ENCODE measurements around the gene PHACTR1.

- no peak for TF ChIP-seq USF2 (IDR thresholded peaks at IDR 0.05)
- TF ChIP-seq, protein P1, sequence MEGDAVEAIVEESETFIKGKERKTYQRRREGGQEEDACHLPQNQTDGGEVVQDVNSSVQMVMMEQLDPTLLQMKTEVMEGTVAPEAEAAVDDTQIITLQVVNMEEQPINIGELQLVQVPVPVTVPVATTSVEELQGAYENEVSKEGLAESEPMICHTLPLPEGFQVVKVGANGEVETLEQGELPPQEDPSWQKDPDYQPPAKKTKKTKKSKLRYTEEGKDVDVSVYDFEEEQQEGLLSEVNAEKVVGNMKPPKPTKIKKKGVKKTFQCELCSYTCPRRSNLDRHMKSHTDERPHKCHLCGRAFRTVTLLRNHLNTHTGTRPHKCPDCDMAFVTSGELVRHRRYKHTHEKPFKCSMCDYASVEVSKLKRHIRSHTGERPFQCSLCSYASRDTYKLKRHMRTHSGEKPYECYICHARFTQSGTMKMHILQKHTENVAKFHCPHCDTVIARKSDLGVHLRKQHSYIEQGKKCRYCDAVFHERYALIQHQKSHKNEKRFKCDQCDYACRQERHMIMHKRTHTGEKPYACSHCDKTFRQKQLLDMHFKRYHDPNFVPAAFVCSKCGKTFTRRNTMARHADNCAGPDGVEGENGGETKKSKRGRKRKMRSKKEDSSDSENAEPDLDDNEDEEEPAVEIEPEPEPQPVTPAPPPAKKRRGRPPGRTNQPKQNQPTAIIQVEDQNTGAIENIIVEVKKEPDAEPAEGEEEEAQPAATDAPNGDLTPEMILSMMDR (IDR thresholded peaks at IDR 0.05), result no peak
- TF ChIP-seq MAFK (IDR thresholded peaks at IDR 0.05; ENCODE audit: partially characterized antibody), result no peak
- TF ChIP-seq POLR2A (IDR thresholded peaks at IDR 0.05; ENCODE audit: low read length), result no peak
- TF ChIP-seq KDM5A (IDR thresholded peaks at IDR 0.05), result no peak
- TF ChIP-seq, protein P2, sequence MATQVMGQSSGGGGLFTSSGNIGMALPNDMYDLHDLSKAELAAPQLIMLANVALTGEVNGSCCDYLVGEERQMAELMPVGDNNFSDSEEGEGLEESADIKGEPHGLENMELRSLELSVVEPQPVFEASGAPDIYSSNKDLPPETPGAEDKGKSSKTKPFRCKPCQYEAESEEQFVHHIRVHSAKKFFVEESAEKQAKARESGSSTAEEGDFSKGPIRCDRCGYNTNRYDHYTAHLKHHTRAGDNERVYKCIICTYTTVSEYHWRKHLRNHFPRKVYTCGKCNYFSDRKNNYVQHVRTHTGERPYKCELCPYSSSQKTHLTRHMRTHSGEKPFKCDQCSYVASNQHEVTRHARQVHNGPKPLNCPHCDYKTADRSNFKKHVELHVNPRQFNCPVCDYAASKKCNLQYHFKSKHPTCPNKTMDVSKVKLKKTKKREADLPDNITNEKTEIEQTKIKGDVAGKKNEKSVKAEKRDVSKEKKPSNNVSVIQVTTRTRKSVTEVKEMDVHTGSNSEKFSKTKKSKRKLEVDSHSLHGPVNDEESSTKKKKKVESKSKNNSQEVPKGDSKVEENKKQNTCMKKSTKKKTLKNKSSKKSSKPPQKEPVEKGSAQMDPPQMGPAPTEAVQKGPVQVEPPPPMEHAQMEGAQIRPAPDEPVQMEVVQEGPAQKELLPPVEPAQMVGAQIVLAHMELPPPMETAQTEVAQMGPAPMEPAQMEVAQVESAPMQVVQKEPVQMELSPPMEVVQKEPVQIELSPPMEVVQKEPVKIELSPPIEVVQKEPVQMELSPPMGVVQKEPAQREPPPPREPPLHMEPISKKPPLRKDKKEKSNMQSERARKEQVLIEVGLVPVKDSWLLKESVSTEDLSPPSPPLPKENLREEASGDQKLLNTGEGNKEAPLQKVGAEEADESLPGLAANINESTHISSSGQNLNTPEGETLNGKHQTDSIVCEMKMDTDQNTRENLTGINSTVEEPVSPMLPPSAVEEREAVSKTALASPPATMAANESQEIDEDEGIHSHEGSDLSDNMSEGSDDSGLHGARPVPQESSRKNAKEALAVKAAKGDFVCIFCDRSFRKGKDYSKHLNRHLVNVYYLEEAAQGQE (IDR thresholded peaks at IDR 0.05), result no peak
- no peak for TF ChIP-seq JUNB (IDR thresholded peaks at IDR 0.05)
Observed at GRCh38 chr6:13006578-13007300, 290.2 kb downstream of the PHACTR1 start.

Measured in A549 (cell line).